HG03442 (cell line): ENCODE measurements around the gene MED9.

ENCODE experiments used
- ATAC-seq: cut with Tn5 transposase; IDR thresholded peaks from one replicate; pipeline ENCODE4 v1.9.1; 2021; ENCODE audit warnings: mild to moderate bottlenecking, moderate library complexity; ENCODE audit not compliant: unreplicated experiment

MED9 gene

GRCh38 chr17:17532991-17533390 lies 56.2 kb downstream of the MED9 start:
- ATAC-seq = no peak

- ATAC-seq = no peak
These were observed 57.2 kb downstream of the MED9 start for GRCh38 chr17:17533901-17534441.

- no peak for ATAC-seq
These were observed 59.2 kb downstream of the MED9 start for GRCh38 chr17:17535957-17536356.

- ATAC-seq = no peak
These were observed 59.9 kb downstream of the MED9 start for GRCh38 chr17:17536702-17537101.

GRCh38 chr17:17537311-17538099 lies 60.7 kb downstream of the MED9 start:
- ATAC-seq = no peak

GRCh38 chr17:17538417-17539391 lies 61.9 kb downstream of the MED9 start:
- no peak for ATAC-seq

GRCh38 chr17:17539591-17539990 lies 62.8 kb downstream of the MED9 start:
- ATAC-seq = no peak

GRCh38 chr17:17540278-17540906 lies 63.6 kb downstream of the MED9 start:
- no peak for ATAC-seq

GRCh38 chr17:17540935-17541639 lies 64.3 kb downstream of the MED9 start:
- no peak for ATAC-seq

GRCh38 chr17:17541640-17542001 lies 64.8 kb downstream of the MED9 start:
- ATAC-seq = no peak
